OCI-LY3 (cell line): ENCODE measurements around the gene TSPAN9.

ENCODE experiments used
- H2AFZ ChIP-seq: fragments of 200-600, 300-600 bp; shearing (Covaris generic); 2 replicates; pipeline ENCODE4 v1.6.0; 2014; ENCODE audit warnings: antibody characterized with exemption, low read depth, low read length
- H3K27ac ChIP-seq: fragments of 200-600, 300-600 bp; sonication (generic); 2 replicates; pipeline ENCODE4 v1.5.1; 2014; ENCODE audit warnings: mild to moderate bottlenecking, low read length, moderate library complexity, mixed read lengths
- H3K27me3 ChIP-seq: fragments of 200-600, 300-600 bp; sonication (generic); 2 replicates; pipeline ENCODE4 v1.6.1; 2014; ENCODE audit warnings: low read depth, low read length, mixed read lengths
- H3K36me3 ChIP-seq: fragments of 200-600, 300-600 bp; sonication (generic); replicated peaks from 2 replicates; pipeline ENCODE3; 2014; ENCODE audit warnings: low read depth, low read length, mixed read lengths
- H3K4me1 ChIP-seq: fragments of 300-600, 200-600 bp; sonication (generic); 2 replicates; pipeline ENCODE4 v1.6.1; 2014; ENCODE audit warnings: low read length, mixed read lengths
- H3K4me2 ChIP-seq: fragments of 200-600, 300-600 bp; sonication (generic); 2 replicates; pipeline ENCODE4 v1.6.1; 2014; ENCODE audit warnings: low read length, mixed read lengths
- H3K4me3 ChIP-seq: fragments of 300-600, 200-600 bp; sonication (generic); 2 replicates; pipeline ENCODE4 v1.5.1; 2014; ENCODE audit warnings: antibody characterized with exemption, mild to moderate bottlenecking, low read length, moderate library complexity
- H3K79me2 ChIP-seq: fragments of 300-600, 200-600 bp; shearing (Covaris generic); 2 replicates; pipeline ENCODE4 v1.6.1; 2014; ENCODE audit warnings: mild to moderate bottlenecking, low read length, mixed read lengths
- H3K9ac ChIP-seq: fragments of 300-600, 200-600 bp; shearing (Covaris generic); 2 replicates; pipeline ENCODE4 v1.6.0; 2014; ENCODE audit warnings: mild to moderate bottlenecking, low read length, moderate library complexity
- H3K9me3 ChIP-seq: fragments of 200-600, 300-600 bp; shearing (Covaris generic); 2 replicates; pipeline ENCODE4 v1.6.1; 2014; ENCODE audit warnings: low read length, mixed read lengths; ENCODE audit not compliant: insufficient read depth
- H4K20me1 ChIP-seq: fragments of 200-600, 300-600 bp; sonication (generic); 2 replicates; pipeline ENCODE4 v1.6.1; 2016; ENCODE audit warnings: low read length, mixed read lengths; ENCODE audit not compliant: insufficient read depth
- CTCF ChIP-seq: fragments of 200-600, 300-600 bp; sonication (generic); IDR thresholded peaks from 2 replicates; pipeline ENCODE4 v1.5.1; 2014; ENCODE audit warnings: antibody characterized with exemption, low read length, low read depth
- EZH2phosphoT487 ChIP-seq: fragments of 200-600 bp; shearing (Covaris generic); IDR thresholded peaks from 2 replicates; pipeline ENCODE4 v1.6.1; 2018; ENCODE audit warnings: antibody characterized with exemption, mixed run types, low read depth

Gene TSPAN9

GRCh38 chr12:3201339-3202051 lies 124.3 kb downstream of the TSPAN9 start:
- TF ChIP-seq EZH2phosphoT487 (no peak), CTCF (no peak)
- Histone ChIP-seq H3K4me2 (no peak overlapping the region), H3K9ac (no peak overlapping the region)

GRCh38 chr12:3202096-3202495 lies 124.9 kb downstream of the TSPAN9 start:
- H3K4me1 ChIP-seq, result peaks cover 25% of the 10 kb centered on the region
- H2AFZ ChIP-seq, result no peak overlapping the region
- H3K27me3 ChIP-seq, result peaks cover 38% of the 10 kb centered on the region
- no peak overlapping the region for H3K4me2 ChIP-seq
- no peaks in the 10 kb centered on the region for H3K79me2 ChIP-seq
- TF ChIP-seq CTCF (no peak), EZH2phosphoT487 (no peak)
- H3K36me3 ChIP-seq, result no peaks in the 10 kb centered on the region
- no peaks in the 10 kb centered on the region for H3K9me3 ChIP-seq
- no peak overlapping the region for H3K9ac ChIP-seq
- no peak overlapping the region for H3K4me3 ChIP-seq
- H3K27ac ChIP-seq, result no peak overlapping the region
- H4K20me1 ChIP-seq, result peaks cover 3% of the 10 kb centered on the region; the same call in 1 of the 2 replicates

More at GRCh38 chr12:3201339-3202051, 124.3 kb downstream of the TSPAN9 start:
- H3K79me2 ChIP-seq, result no peaks in the 10 kb centered on the region
- H3K9me3 ChIP-seq, result no peaks in the 10 kb centered on the region
- H4K20me1 ChIP-seq, result peaks cover 3% of the 10 kb centered on the region; the same call in 1 of the 2 replicates
- H3K4me1 ChIP-seq, result peaks cover 19% of the 10 kb centered on the region
- H3K27me3 ChIP-seq, result peaks cover 40% of the 10 kb centered on the region
- H3K36me3 ChIP-seq, result no peaks in the 10 kb centered on the region
- H3K27ac ChIP-seq, result no peak overlapping the region
- no peak overlapping the region for H3K4me3 ChIP-seq
- no peak overlapping the region for H2AFZ ChIP-seq

GRCh38 chr12:3202734-3203446 lies 125.7 kb downstream of the TSPAN9 start:
- Histone ChIP-seq H4K20me1 (peaks cover 3% of the 10 kb centered on the region; the same call in 1 of the 2 replicates), H3K27ac (no peak overlapping the region), H3K9ac (no peak overlapping the region), H3K27me3 (peaks cover 40% of the 10 kb centered on the region), H3K9me3 (no peaks in the 10 kb centered on the region), H2AFZ (no peak overlapping the region), H3K36me3 (no peaks in the 10 kb centered on the region), H3K4me3 (no peak overlapping the region), H3K4me2 (no peak overlapping the region), H3K79me2 (no peaks in the 10 kb centered on the region), H3K4me1 (peaks cover 30% of the 10 kb centered on the region)
- no peak for TF ChIP-seq EZH2phosphoT487
- TF ChIP-seq CTCF, result peak; percentile 90

GRCh38 chr12:3203713-3204112 lies 126.5 kb downstream of the TSPAN9 start:
- H3K9ac ChIP-seq, result no peak overlapping the region
- no peaks in the 10 kb centered on the region for H3K79me2 ChIP-seq
- TF ChIP-seq CTCF (no peak), EZH2phosphoT487 (no peak)
- H2AFZ ChIP-seq, result no peak overlapping the region
- H3K4me1 ChIP-seq, result peaks cover 30% of the 10 kb centered on the region
- peaks cover 40% of the 10 kb centered on the region for H3K27me3 ChIP-seq
- no peaks in the 10 kb centered on the region for H3K9me3 ChIP-seq
- H3K27ac ChIP-seq, result no peak overlapping the region
- H3K4me3 ChIP-seq, result no peak overlapping the region
- no peak overlapping the region for H3K4me2 ChIP-seq
- H3K36me3 ChIP-seq, result no peaks in the 10 kb centered on the region
- H4K20me1 ChIP-seq, result peaks cover 3% of the 10 kb centered on the region; the same call in 1 of the 2 replicates
